ENCODE data around the gene IGLL5.

Gene IGLL5

DNA sequence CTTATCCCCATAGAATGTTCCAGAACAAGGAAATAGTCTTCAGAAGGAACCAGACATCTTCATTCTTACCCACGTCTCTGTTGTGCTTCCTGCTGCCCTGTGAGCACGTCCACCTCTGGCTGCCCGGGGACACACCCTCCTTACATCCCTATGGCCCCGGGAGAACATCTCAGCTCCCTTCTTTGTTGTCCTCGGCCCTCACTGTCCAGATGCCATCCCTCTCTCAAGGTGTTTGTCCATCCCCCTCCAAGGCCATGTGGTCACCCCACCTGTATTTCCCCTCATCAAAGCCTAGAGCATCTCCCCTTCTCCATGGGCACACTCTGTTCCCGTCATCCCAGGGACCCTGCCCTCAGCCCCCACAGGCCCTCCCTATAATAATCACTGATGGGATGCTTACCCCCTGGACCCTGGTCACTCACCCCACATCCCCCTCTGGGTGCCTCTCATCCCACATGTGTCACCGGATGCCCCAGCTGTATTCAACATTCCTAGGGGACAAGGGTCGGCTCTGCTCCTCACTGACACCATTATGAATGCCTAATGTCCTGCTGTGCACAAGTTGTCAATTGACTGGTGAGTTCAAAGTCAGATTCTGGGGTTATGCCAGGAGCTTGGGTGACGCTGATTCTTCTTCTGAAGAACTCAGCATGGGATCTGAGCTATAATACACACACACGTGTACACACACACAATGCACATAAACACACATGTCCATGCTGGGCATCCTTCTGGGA, 28.8 kb downstream of the IGLL5 start:
- no peak overlapping the region for H3K9ac ChIP-seq (ENCODE audit: low read depth, low read length, poor library complexity, severe bottlenecking)
- no peaks in the 10 kb centered on the region for H3K4me1 ChIP-seq (ENCODE audit: insufficient read depth, low read length, poor library complexity, severe bottlenecking)
- H3K4me3 ChIP-seq (ENCODE audit: low read length, poor library complexity, severe bottlenecking) = no peak overlapping the region
- H3K9me3 ChIP-seq (ENCODE audit: insufficient read depth, low read depth, low read length) = no peaks in the 10 kb centered on the region
- no peaks in the 10 kb centered on the region for H4K20me1 ChIP-seq (ENCODE audit: insufficient read depth, low read length, poor library complexity, severe bottlenecking)
- H3K4me2 ChIP-seq (ENCODE audit: low read depth, low read length, poor library complexity, severe bottlenecking) = no peak overlapping the region
- TF ChIP-seq, protein P1, sequence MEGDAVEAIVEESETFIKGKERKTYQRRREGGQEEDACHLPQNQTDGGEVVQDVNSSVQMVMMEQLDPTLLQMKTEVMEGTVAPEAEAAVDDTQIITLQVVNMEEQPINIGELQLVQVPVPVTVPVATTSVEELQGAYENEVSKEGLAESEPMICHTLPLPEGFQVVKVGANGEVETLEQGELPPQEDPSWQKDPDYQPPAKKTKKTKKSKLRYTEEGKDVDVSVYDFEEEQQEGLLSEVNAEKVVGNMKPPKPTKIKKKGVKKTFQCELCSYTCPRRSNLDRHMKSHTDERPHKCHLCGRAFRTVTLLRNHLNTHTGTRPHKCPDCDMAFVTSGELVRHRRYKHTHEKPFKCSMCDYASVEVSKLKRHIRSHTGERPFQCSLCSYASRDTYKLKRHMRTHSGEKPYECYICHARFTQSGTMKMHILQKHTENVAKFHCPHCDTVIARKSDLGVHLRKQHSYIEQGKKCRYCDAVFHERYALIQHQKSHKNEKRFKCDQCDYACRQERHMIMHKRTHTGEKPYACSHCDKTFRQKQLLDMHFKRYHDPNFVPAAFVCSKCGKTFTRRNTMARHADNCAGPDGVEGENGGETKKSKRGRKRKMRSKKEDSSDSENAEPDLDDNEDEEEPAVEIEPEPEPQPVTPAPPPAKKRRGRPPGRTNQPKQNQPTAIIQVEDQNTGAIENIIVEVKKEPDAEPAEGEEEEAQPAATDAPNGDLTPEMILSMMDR (conservative IDR thresholded peaks at IDR 0.05; ENCODE audit: low read length) = no peak
- TF ChIP-seq EZH2phosphoT487 (IDR thresholded peaks at IDR 0.05; ENCODE audit: borderline replicate concordance) = no peak
- H3K27me3 ChIP-seq (ENCODE audit: insufficient read depth, low read length, poor library complexity, severe bottlenecking) = no peaks in the 10 kb centered on the region
- no peaks in the 10 kb centered on the region for H3K9me2 ChIP-seq (replicated peaks; ENCODE audit: low read depth, low read length)
- H3K79me2 ChIP-seq (ENCODE audit: insufficient read depth, low read length) = no peaks in the 10 kb centered on the region
- H3F3A ChIP-seq (ENCODE audit: low read depth) = no peaks in the 10 kb centered on the region
- H3K36me3 ChIP-seq (ENCODE audit: insufficient read depth, low read length) = no peaks in the 10 kb centered on the region
- no peak overlapping the region for H2AFZ ChIP-seq (ENCODE audit: low read length)

DNA sequence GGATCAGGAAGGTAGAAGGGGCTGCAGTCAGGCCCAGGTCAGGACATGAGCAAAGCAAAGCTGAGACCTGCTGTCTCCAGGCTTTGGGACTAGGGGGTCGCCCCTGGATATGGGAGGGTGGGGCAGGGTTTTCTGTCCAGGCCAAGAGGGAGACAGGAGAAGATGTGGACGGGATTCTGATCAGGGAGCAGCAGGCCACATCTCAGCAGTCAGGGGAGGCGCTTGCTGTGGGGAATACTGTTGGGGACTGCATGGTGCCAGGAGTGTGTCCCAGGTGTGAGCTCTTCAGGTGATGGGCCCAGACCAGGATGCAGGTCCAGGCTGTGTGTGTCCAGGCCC, 29.3 kb downstream of the IGLL5 start:
- Histone ChIP-seq H3K4me3 (ENCODE audit: low read length, poor library complexity, severe bottlenecking) (no peak overlapping the region), H3F3A (ENCODE audit: low read depth) (no peaks in the 10 kb centered on the region), H3K79me2 (ENCODE audit: insufficient read depth, low read length) (no peaks in the 10 kb centered on the region), H3K9ac (ENCODE audit: low read depth, low read length, poor library complexity, severe bottlenecking) (no peak overlapping the region), H3K9me2 (replicated peaks; ENCODE audit: low read depth, low read length) (no peaks in the 10 kb centered on the region), H3K4me2 (ENCODE audit: low read depth, low read length, poor library complexity, severe bottlenecking) (no peak overlapping the region), H4K20me1 (ENCODE audit: insufficient read depth, low read length, poor library complexity, severe bottlenecking) (no peaks in the 10 kb centered on the region), H2AFZ (ENCODE audit: low read length) (no peak overlapping the region), H3K27me3 (ENCODE audit: insufficient read depth, low read length, poor library complexity, severe bottlenecking) (no peaks in the 10 kb centered on the region), H3K4me1 (ENCODE audit: insufficient read depth, low read length, poor library complexity, severe bottlenecking) (no peaks in the 10 kb centered on the region), H3K36me3 (ENCODE audit: insufficient read depth, low read length) (no peaks in the 10 kb centered on the region), H3K9me3 (ENCODE audit: insufficient read depth, low read depth, low read length) (no peaks in the 10 kb centered on the region)
- TF ChIP-seq EZH2phosphoT487 (IDR thresholded peaks at IDR 0.05; ENCODE audit: borderline replicate concordance) = no peak
- TF ChIP-seq, protein P1 (conservative IDR thresholded peaks at IDR 0.05; ENCODE audit: low read length) = no peak

DNA sequence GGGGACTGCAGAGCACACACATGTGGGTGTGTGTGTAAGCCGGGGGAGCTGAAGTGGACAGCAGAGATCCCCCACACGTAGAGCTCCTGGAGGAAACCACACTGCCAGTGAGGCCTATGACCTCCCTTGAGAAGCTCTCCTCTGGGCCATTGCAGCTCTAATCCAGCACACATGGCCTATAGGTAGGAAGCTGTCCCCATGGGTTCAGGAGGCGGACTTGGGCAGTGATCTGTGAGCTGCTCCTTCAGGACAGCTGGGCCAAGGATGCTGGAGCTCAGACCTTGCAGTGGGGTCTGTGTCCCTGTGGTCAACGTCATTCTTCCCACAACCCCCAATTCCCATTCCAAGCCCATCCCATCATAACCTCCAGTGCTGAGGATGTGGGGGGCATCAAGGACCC, 29.8 kb downstream of the IGLL5 start:
- Histone ChIP-seq H3K27me3 (ENCODE audit: insufficient read depth, low read length, poor library complexity, severe bottlenecking) (no peaks in the 10 kb centered on the region), H3K9me2 (replicated peaks; ENCODE audit: low read depth, low read length) (no peaks in the 10 kb centered on the region), H3F3A (ENCODE audit: low read depth) (no peaks in the 10 kb centered on the region), H3K79me2 (ENCODE audit: insufficient read depth, low read length) (no peaks in the 10 kb centered on the region), H3K4me1 (ENCODE audit: insufficient read depth, low read length, poor library complexity, severe bottlenecking) (no peaks in the 10 kb centered on the region), H3K9me3 (ENCODE audit: insufficient read depth, low read depth, low read length) (no peaks in the 10 kb centered on the region), H2AFZ (ENCODE audit: low read length) (no peak overlapping the region), H3K36me3 (ENCODE audit: insufficient read depth, low read length) (no peaks in the 10 kb centered on the region), H4K20me1 (ENCODE audit: insufficient read depth, low read length, poor library complexity, severe bottlenecking) (no peaks in the 10 kb centered on the region), H3K9ac (ENCODE audit: low read depth, low read length, poor library complexity, severe bottlenecking) (no peak overlapping the region), H3K4me3 (ENCODE audit: low read length, poor library complexity, severe bottlenecking) (no peak overlapping the region), H3K4me2 (ENCODE audit: low read depth, low read length, poor library complexity, severe bottlenecking) (no peak overlapping the region)
- TF ChIP-seq EZH2phosphoT487 (IDR thresholded peaks at IDR 0.05; ENCODE audit: borderline replicate concordance) = no peak
- TF ChIP-seq, protein P1 (conservative IDR thresholded peaks at IDR 0.05; ENCODE audit: low read length) = no peak
